Sigmoid colon (tissue), 7 donors: Measurements from ENCODE around the gene OR1S1. TPM values are rescaled to one million over a fixed set of nuclear protein-coding genes. Genes with fewer than 3 reads are reported as not detected.
"Not testable (repeated sequence)": the region's sequence is repeated elsewhere in the genome, so short reads cannot be mapped to it uniquely, and the experiment has no call there.

Experiments used
- DNase-seq: peaks from one replicate; pipeline ENCODE4 v3.0.0-alpha.2; 2019
- H3K27ac ChIP-seq, 4 donors: fragments of 200-600 bp; sonication (generic); one replicate each; pipeline ENCODE4 v1.5.1; 2016 to 2019; ENCODE audit warnings: mild to moderate bottlenecking in 1 of 4
- H3K27me3 ChIP-seq, 3 donors: fragments of 200-600 bp; sonication (generic); one replicate each; pipeline ENCODE4 v1.5.1; 2019; ENCODE audit warnings: mild to moderate bottlenecking in 1 of 3
- H3K36me3 ChIP-seq, 4 donors: fragments of 200-600 bp; sonication (generic); one replicate each; pipeline ENCODE4 v1.5.1; 2016 to 2019
- H3K4me1 ChIP-seq, 4 donors: fragments of 200-600 bp; sonication (generic); one replicate each; pipeline ENCODE4 v1.5.1; 2017 to 2019
- H3K4me3 ChIP-seq, 4 donors: fragments of 200-600 bp; sonication (generic); one replicate each; pipeline ENCODE4 v1.5.1; 2017 to 2019; ENCODE audit warnings: mild to moderate bottlenecking in 2 of 4, moderate library complexity in 1 of 4
- H3K9me3 ChIP-seq, 4 donors: fragments of 200-600 bp in 3 of 4; sonication (generic) in 3 of 4; one replicate each; pipeline versions ENCODE4 v1.5.1 to v1.6.1; 2013 to 2019
- CTCF ChIP-seq, 4 experiments: fragments of 450-650 bp in 3 of 4; fragments of 200-600 bp in 1 of 4; IDR thresholded peaks; one replicate each; pipeline ENCODE4 v1.5.1; 2016 to 2019; ENCODE audit warnings: antibody characterized with exemption in 4 of 4, mild to moderate bottlenecking in 3 of 4, moderate library complexity in 2 of 4
- EP300 ChIP-seq, 4 donors: sonication (generic); formaldehyde crosslinking; IDR thresholded peaks; one replicate each; pipeline ENCODE4 v1.6.1; 2017; ENCODE audit warnings: antibody characterized with exemption in 4 of 4
- POLR2A ChIP-seq, 2 donors: fragments of 450-650 bp; IDR thresholded peaks; one replicate each; pipeline ENCODE4 v1.6.1; 2016; ENCODE audit warnings: antibody characterized with exemption in 2 of 2, mild to moderate bottlenecking in 2 of 2, moderate library complexity in 2 of 2
- POLR2AphosphoS5 ChIP-seq, 4 donors: sonication (generic); formaldehyde crosslinking; IDR thresholded peaks; one replicate each; pipeline ENCODE4 v1.6.1; 2017; ENCODE audit warnings: antibody characterized with exemption in 4 of 4
- WGBS, 2 donors: extraction: QIAGEN DNeasy Blood & Tissue Kit; methylation state at CpG; one replicate each; pipeline ENCODE4 v1.1.7; 2013; 5-methylcytosine and 5-hydroxymethylcytosine counted together
- intact Hi-C: fragments of 100-400 bp; cut with DNase I; formaldehyde crosslinking; loops from one replicate; pipeline ENCODE4 v1.15.1; 2023
- polyA plus RNA-seq, 3 donors: library from polyadenylated mRNA; stranded (reverse); fragments of 200-250 nt; gene quantifications; one replicate each; pipeline ENCODE4 v1.2.3, GENCODE V29; 2013
- total RNA-seq, 4 donors: library from RNA; depleted of rRNA; stranded (reverse); fragments of >200 nt; gene quantifications; one replicate each; pipeline ENCODE4 v1.1.0, GENCODE V29; 2016
- donor health status: healthy with polysubstance abuse.
- donor health status: Bipolar disorder and iron deficiency.
- donor health status: healthy.

The OR1S1 gene
- total RNA-seq (not detected), polyA plus RNA-seq (not detected)

- H3K4me3 ChIP-seq, H3K36me3 ChIP-seq, intact Hi-C loops, DNase-seq, H3K9me3 ChIP-seq, H3K27me3 ChIP-seq, H3K4me1 ChIP-seq, H3K27ac ChIP-seq: not testable (repeated sequence)
- 92 to 96% methylated on average over 2 of the region's 2 CpGs for WGBS, 2 donors
These were observed at the start of gene OR1S1 for GRCh38 chr11:58212420-58212819. OR1S1 (plus strand) TSS chr11:58212720.

- no peak for DNase-seq
- 44 to 79% methylated on average over 4 of the region's 4 CpGs for WGBS, 2 donors
- H3K9me3 ChIP-seq, result no peaks in the 10 kb centered on the region
- H3K4me3 ChIP-seq, result no peak overlapping the region
- no peaks in the 10 kb centered on the region for H3K4me1 ChIP-seq
- intact Hi-C loops, result no loop called here
- H3K27ac ChIP-seq, result no peak overlapping the region
- H3K27me3 ChIP-seq, result no peaks in the 10 kb centered on the region
- TF ChIP-seq CTCF (IDR thresholded peaks at IDR 0.05) (no peak), POLR2AphosphoS5 (IDR thresholded peaks at IDR 0.05) (no peak), EP300 (IDR thresholded peaks at IDR 0.05) (no peak), POLR2A (IDR thresholded peaks at IDR 0.05) (no peak)
- H3K36me3 ChIP-seq, result no peaks in the 10 kb centered on the region
These were observed 48.1 kb upstream of the OR1S1 start for GRCh38 chr11:58164389-58164788.

GRCh38 chr11:58164990-58165389 lies 47.5 kb upstream of the OR1S1 start:
- TF ChIP-seq POLR2A (IDR thresholded peaks at IDR 0.05), result no peak
- TF ChIP-seq POLR2AphosphoS5 (IDR thresholded peaks at IDR 0.05), result no peak
- TF ChIP-seq EP300 (IDR thresholded peaks at IDR 0.05), result no peak
- TF ChIP-seq CTCF (IDR thresholded peaks at IDR 0.05), result no peak
- intact Hi-C loops, result no loop called here
- H3K4me3 ChIP-seq, result no peak overlapping the region
- H3K36me3 ChIP-seq, result no peaks in the 10 kb centered on the region
- WGBS, 2 donors, result 51 to 76% methylated on average over 1 of the region's 1 CpG
- H3K27ac ChIP-seq, result no peak overlapping the region
- H3K27me3 ChIP-seq, result no peaks in the 10 kb centered on the region
- no peaks in the 10 kb centered on the region for H3K9me3 ChIP-seq
- no peak for DNase-seq
- no peaks in the 10 kb centered on the region for H3K4me1 ChIP-seq

- H3K9me3 ChIP-seq, result no peaks in the 10 kb centered on the region
- intact Hi-C loops, result no loop called here
- no peaks in the 10 kb centered on the region for H3K4me1 ChIP-seq
- no peak for DNase-seq
- TF ChIP-seq POLR2A (IDR thresholded peaks at IDR 0.05), result no peak
- no peak for TF ChIP-seq POLR2AphosphoS5 (IDR thresholded peaks at IDR 0.05)
- TF ChIP-seq CTCF (IDR thresholded peaks at IDR 0.05), result no peak
- TF ChIP-seq EP300 (IDR thresholded peaks at IDR 0.05), result no peak
- 29 to 54% methylated on average over 7 of the region's 7 CpGs for WGBS, 2 donors
- H3K27me3 ChIP-seq, result no peaks in the 10 kb centered on the region
- no peak overlapping the region for H3K27ac ChIP-seq
- no peaks in the 10 kb centered on the region for H3K36me3 ChIP-seq
- no peak overlapping the region for H3K4me3 ChIP-seq
These were observed 46.9 kb upstream of the OR1S1 start for GRCh38 chr11:58165504-58166106.

GRCh38 chr11:58177409-58178054 lies 35.0 kb upstream of the OR1S1 start:
- no peaks in the 10 kb centered on the region for H3K9me3 ChIP-seq
- H3K27ac ChIP-seq, result no peak overlapping the region
- TF ChIP-seq POLR2A (IDR thresholded peaks at IDR 0.05) (no peak), EP300 (IDR thresholded peaks at IDR 0.05) (no peak), CTCF (IDR thresholded peaks at IDR 0.05) (no peak), POLR2AphosphoS5 (IDR thresholded peaks at IDR 0.05) (no peak)
- DNase-seq, result no peak
- H3K36me3 ChIP-seq, result no peaks in the 10 kb centered on the region
- H3K27me3 ChIP-seq, result no peaks in the 10 kb centered on the region
- no peak overlapping the region for H3K4me3 ChIP-seq
- no peaks in the 10 kb centered on the region for H3K4me1 ChIP-seq
- intact Hi-C loops, result no loop called here
- WGBS, 2 donors, result 83 to 92% methylated on average over 5 of the region's 5 CpGs
